Measurements from ENCODE around the gene DUSP1. TPM values are rescaled to one million over a fixed set of nuclear protein-coding genes. Genes with fewer than 3 reads are reported as not detected.

DUSP1 gene
- total and polyA plus RNA-seq, 9 donors, result 38.0 to 167 (median 93.5) TPM

- DNase-seq, result peak; percentile 59
- WGBS (ENCODE audit: insufficient coverage), result 13% methylated on average over 17 of the region's 21 CpGs
- Histone ChIP-seq H3K27me3 (ENCODE audit: control insufficient read depth, insufficient read depth, low read length) (no peaks in the 10 kb centered on the region), H3K9me3 (replicated peaks; ENCODE audit: control insufficient read depth, low read depth, low read length) (no peaks in the 10 kb centered on the region), H3K4me3 (ENCODE audit: low read length) (peak overlapping the region; percentile 96), H3K36me3 (ENCODE audit: control insufficient read depth, insufficient read depth, low read length) (peaks cover 27% of the 10 kb centered on the region), H3K27ac (ENCODE audit: low read length) (peak overlapping the region; percentile 99), H3K4me1 (ENCODE audit: control insufficient read depth, insufficient read depth, low read length) (peaks cover 72% of the 10 kb centered on the region)
Measured at GRCh38 chr5:172769616-172770373, 1.2 kb downstream of the DUSP1 start.

GRCh38 chr5:172769342-172769615 is 1.7 kb downstream of the DUSP1 start:
- H3K4me3 ChIP-seq (ENCODE audit: low read length), result peak overlapping the region; percentile 96
- peaks cover 27% of the 10 kb centered on the region for H3K36me3 ChIP-seq (ENCODE audit: control insufficient read depth, insufficient read depth, low read length)
- peak overlapping the region; percentile 99 for H3K27ac ChIP-seq (ENCODE audit: low read length)
- no peaks in the 10 kb centered on the region for H3K9me3 ChIP-seq (replicated peaks; ENCODE audit: control insufficient read depth, low read depth, low read length)
- H3K4me1 ChIP-seq (ENCODE audit: control insufficient read depth, insufficient read depth, low read length), result peaks cover 74% of the 10 kb centered on the region
- no peak for DNase-seq
- WGBS (ENCODE audit: insufficient coverage), result no CpG with 5 or more reads among the region's 2 CpGs
- H3K27me3 ChIP-seq (ENCODE audit: control insufficient read depth, insufficient read depth, low read length), result no peaks in the 10 kb centered on the region

- peaks cover 27% of the 10 kb centered on the region for H3K36me3 ChIP-seq (ENCODE audit: control insufficient read depth, insufficient read depth, low read length)
- peak overlapping the region; percentile 99 for H3K27ac ChIP-seq (ENCODE audit: low read length)
- peaks cover 71% of the 10 kb centered on the region for H3K4me1 ChIP-seq (ENCODE audit: control insufficient read depth, insufficient read depth, low read length)
- no peaks in the 10 kb centered on the region for H3K27me3 ChIP-seq (ENCODE audit: control insufficient read depth, insufficient read depth, low read length)
- no peaks in the 10 kb centered on the region for H3K9me3 ChIP-seq (replicated peaks; ENCODE audit: control insufficient read depth, low read depth, low read length)
- WGBS (ENCODE audit: insufficient coverage), result 69% methylated on average over 13 of the region's 20 CpGs
- no peak for DNase-seq
- H3K4me3 ChIP-seq (ENCODE audit: low read length), result peak overlapping the region; percentile 96
Measured at GRCh38 chr5:172768573-172769341, 2.2 kb downstream of the DUSP1 start.

GRCh38 chr5:172768098-172768572 is 2.9 kb downstream of the DUSP1 start:
- Histone ChIP-seq H3K4me1 (ENCODE audit: control insufficient read depth, insufficient read depth, low read length) (peaks cover 66% of the 10 kb centered on the region), H3K36me3 (ENCODE audit: control insufficient read depth, insufficient read depth, low read length) (peaks cover 27% of the 10 kb centered on the region), H3K27ac (ENCODE audit: low read length) (peak overlapping the region; percentile 99), H3K4me3 (ENCODE audit: low read length) (peak overlapping the region; percentile 96), H3K9me3 (replicated peaks; ENCODE audit: control insufficient read depth, low read depth, low read length) (no peaks in the 10 kb centered on the region), H3K27me3 (ENCODE audit: control insufficient read depth, insufficient read depth, low read length) (no peaks in the 10 kb centered on the region)
- no CpG with 5 or more reads among the region's 5 CpGs for whole genome bisulfite sequencing (ENCODE audit: insufficient coverage)
- DNase-seq, result no peak

- WGBS (ENCODE audit: insufficient coverage), result 22% methylated on average over 11 of the region's 17 CpGs
- Histone ChIP-seq H3K4me1 (ENCODE audit: control insufficient read depth, insufficient read depth, low read length) (peaks cover 51% of the 10 kb centered on the region), H3K36me3 (ENCODE audit: control insufficient read depth, insufficient read depth, low read length) (peaks cover 27% of the 10 kb centered on the region), H3K27me3 (ENCODE audit: control insufficient read depth, insufficient read depth, low read length) (no peaks in the 10 kb centered on the region), H3K27ac (ENCODE audit: low read length) (peak overlapping the region; percentile 99), H3K4me3 (ENCODE audit: low read length) (no peak overlapping the region), H3K9me3 (replicated peaks; ENCODE audit: control insufficient read depth, low read depth, low read length) (no peaks in the 10 kb centered on the region)
- peak; percentile 92 for DNase-seq
Measured at GRCh38 chr5:172766287-172767108, 4.5 kb downstream of the DUSP1 start.

GRCh38 chr5:172765766-172766286 is 5.2 kb downstream of the DUSP1 start:
- Histone ChIP-seq H3K9me3 (replicated peaks; ENCODE audit: control insufficient read depth, low read depth, low read length) (no peaks in the 10 kb centered on the region), H3K27me3 (ENCODE audit: control insufficient read depth, insufficient read depth, low read length) (no peaks in the 10 kb centered on the region), H3K4me3 (ENCODE audit: low read length) (peak overlapping the region; percentile 14), H3K4me1 (ENCODE audit: control insufficient read depth, insufficient read depth, low read length) (peaks cover 50% of the 10 kb centered on the region), H3K36me3 (ENCODE audit: control insufficient read depth, insufficient read depth, low read length) (peaks cover 27% of the 10 kb centered on the region), H3K27ac (ENCODE audit: low read length) (peak overlapping the region; percentile 99)
- WGBS (ENCODE audit: insufficient coverage), result 20% methylated on average over 4 of the region's 4 CpGs
- peak; percentile 88 for DNase-seq

GRCh38 chr5:172764861-172765765 is 5.9 kb downstream of the DUSP1 start:
- Histone ChIP-seq H3K4me3 (ENCODE audit: low read length) (peak overlapping the region; percentile 50), H3K4me1 (ENCODE audit: control insufficient read depth, insufficient read depth, low read length) (peaks cover 50% of the 10 kb centered on the region)
- WGBS (ENCODE audit: insufficient coverage), result 3% methylated on average over 10 of the region's 24 CpGs

GRCh38 chr5:172763120-172763464 is 7.9 kb downstream of the DUSP1 start:
- Histone ChIP-seq H3K4me3 (ENCODE audit: low read length) (no peak overlapping the region), H3K4me1 (ENCODE audit: control insufficient read depth, insufficient read depth, low read length) (peaks cover 39% of the 10 kb centered on the region), H3K27me3 (ENCODE audit: control insufficient read depth, insufficient read depth, low read length) (no peaks in the 10 kb centered on the region), H3K27ac (ENCODE audit: low read length) (no peak overlapping the region), H3K36me3 (ENCODE audit: control insufficient read depth, insufficient read depth, low read length) (peaks cover 8% of the 10 kb centered on the region), H3K9me3 (replicated peaks; ENCODE audit: control insufficient read depth, low read depth, low read length) (peaks cover 2% of the 10 kb centered on the region)
- 92% methylated on average over 8 of the region's 21 CpGs for WGBS (ENCODE audit: insufficient coverage)
- DNase-seq, result no peak

More at GRCh38 chr5:172764861-172765765, 5.9 kb downstream of the DUSP1 start:
- H3K27me3 ChIP-seq (ENCODE audit: control insufficient read depth, insufficient read depth, low read length), result no peaks in the 10 kb centered on the region
- no peaks in the 10 kb centered on the region for H3K9me3 ChIP-seq (replicated peaks; ENCODE audit: control insufficient read depth, low read depth, low read length)
- DNase-seq, result peak; percentile 100
- H3K27ac ChIP-seq (ENCODE audit: low read length), result peak overlapping the region; percentile 99
- H3K36me3 ChIP-seq (ENCODE audit: control insufficient read depth, insufficient read depth, low read length), result peaks cover 27% of the 10 kb centered on the region

Data from muscle of leg (tissue), 11 donors.